H1 (cell line): ENCODE measurements around the gene MYL3. TPM values are rescaled to one million over a fixed set of nuclear protein-coding genes. Genes with fewer than 3 reads are reported as not detected.

Experiments
- CTCF ChIA-PET: fragments of 300-600 bp; sonication (Branson Sonifier 250); formaldehyde crosslinking; loops from one replicate; lab custom pipeline; 2021; ENCODE audit not compliant: partially characterized antibody; lab: Charles Lee
- POLR2A ChIA-PET: fragments of 300-600 bp; sonication (Branson Sonifier 250); formaldehyde crosslinking; loops from one replicate; lab custom pipeline; 2021; ENCODE audit warnings: inconsistent platforms; ENCODE audit not compliant: partially characterized antibody; lab: Charles Lee
- DNase-seq, 2 experiments: peaks; one replicate each; pipeline versions ENCODE4 v3.0.0 to v3.0.0-alpha.2; 2010 to 2022; ENCODE audit warnings: low spot score in 2 of 2, low read depth in 1 of 2, mixed read lengths in 1 of 2
- FAIRE-seq: peaks from 2 replicates; lab custom pipeline; 2011; peaks lifted over from hg19 to GRCh38; lab: Jason Lieb, UNC
- H2AFZ ChIP-seq: 2 replicates; pipeline ENCODE4 v1.8.1; 2012; ENCODE audit warnings: low read length, inconsistent platforms
- H2AK5ac ChIP-seq: 2 replicates; pipeline ENCODE4 v1.6.1; 2013; ENCODE audit warnings: low read depth, low read length
- H2BK120ac ChIP-seq: replicated peaks from 2 replicates; pipeline ENCODE3; 2013; ENCODE audit warnings: low read depth, low read length, inconsistent platforms
- H2BK12ac ChIP-seq: 2 replicates; pipeline ENCODE4 v1.6.1; 2013; ENCODE audit warnings: low read depth, low read length
- H2BK15ac ChIP-seq: 2 replicates; pipeline ENCODE4 v1.6.1; 2013; ENCODE audit warnings: low read length
- H2BK20ac ChIP-seq: 2 replicates; pipeline ENCODE4 v1.6.1; 2013; ENCODE audit warnings: low read length
- H2BK5ac ChIP-seq: 2 replicates; pipeline ENCODE4 v1.6.1; 2013; ENCODE audit warnings: low read depth, low read length
- H3K14ac ChIP-seq: 2 replicates; pipeline ENCODE4 v1.6.1; 2013; ENCODE audit warnings: inconsistent platforms; ENCODE audit not compliant: insufficient read length
- H3K18ac ChIP-seq: 2 replicates; pipeline ENCODE4 v1.6.1; 2013; ENCODE audit warnings: low read length; ENCODE audit errors: extremely low read depth
- H3K23ac ChIP-seq: 2 replicates; pipeline ENCODE4 v1.6.1; 2013; ENCODE audit warnings: inconsistent platforms; ENCODE audit not compliant: insufficient read length
- H3K23me2 ChIP-seq: 2 replicates; pipeline ENCODE4 v1.6.1; 2013; ENCODE audit warnings: low read depth, low read length
- H3K27ac ChIP-seq: 2 replicates; pipeline ENCODE4 v1.6.1; 2011; ENCODE audit warnings: low read depth, low read length, inconsistent platforms
- H3K27me3 ChIP-seq, 4 experiments: replicated peaks in 1 of 4; 1 replicate in 1 of 4; 2 replicates in 3 of 4; pipeline versions ENCODE4 v1.6.1 to v1.8.1; 2011 to 2013; ENCODE audit warnings: low read length in 3 of 4, mild to moderate bottlenecking in 3 of 4, inconsistent platforms in 2 of 4, mixed read lengths in 2 of 4, moderate library complexity in 1 of 4; ENCODE audit not compliant: control insufficient read depth in 3 of 4, insufficient read depth in 3 of 4; ENCODE audit errors: extremely low read depth in 1 of 4
- H3K36me3 ChIP-seq, 4 experiments: 2 replicates each; pipeline versions ENCODE4 v1.6.1 to v1.8.1; 2011 to 2013; ENCODE audit warnings: mild to moderate bottlenecking in 4 of 4, low read length in 3 of 4, moderate library complexity in 2 of 4, control low read depth in 1 of 4, inconsistent platforms in 1 of 4; ENCODE audit not compliant: insufficient read depth in 4 of 4, control insufficient read depth in 2 of 4
- H3K4ac ChIP-seq: replicated peaks from 2 replicates; pipeline ENCODE3; 2013; ENCODE audit warnings: low read length, low read depth, mixed read lengths, inconsistent platforms; ENCODE audit not compliant: insufficient read length
- H3K4me1 ChIP-seq, 4 experiments: replicated peaks in 1 of 4; 1 replicate in 1 of 4; 2 replicates in 3 of 4; pipeline versions ENCODE4 v1.6.1 to v1.8.1; 2011 to 2013; ENCODE audit warnings: low read length in 3 of 4, inconsistent platforms in 2 of 4, mixed read lengths in 1 of 4; ENCODE audit not compliant: insufficient read depth in 4 of 4, control insufficient read depth in 3 of 4
- H3K4me2 ChIP-seq, 2 experiments: 2 replicates each; pipeline versions ENCODE4 v1.6.1 to v1.8.1; 2011 to 2013; ENCODE audit warnings: low read depth in 2 of 2, low read length in 2 of 2, control low read depth in 1 of 2, inconsistent platforms in 1 of 2, mild to moderate bottlenecking in 1 of 2; ENCODE audit not compliant: insufficient read depth in 1 of 2
- H3K4me3 ChIP-seq, 4 experiments: fragments of 200-600, 300-600 bp in 1 of 4; sonication (generic), shearing (Covaris generic), sonication (Bioruptor Twin) in 1 of 4; 2 replicates each; pipeline versions ENCODE4 v1.5.1 to v1.8.1; 2011 to 2016; ENCODE audit warnings: low read length in 4 of 4, low read depth in 3 of 4, control low read depth in 2 of 4, inconsistent platforms in 2 of 4, mild to moderate bottlenecking in 2 of 4, mixed read lengths in 1 of 4, moderate library complexity in 1 of 4; ENCODE audit not compliant: insufficient read depth in 2 of 4; ENCODE audit errors: extremely low read depth in 1 of 4
- H3K56ac ChIP-seq: replicated peaks from 2 replicates; pipeline ENCODE3; 2013; ENCODE audit warnings: low read depth, mild to moderate bottlenecking, mixed read lengths, low read length, inconsistent platforms; ENCODE audit not compliant: insufficient read length
- H3K79me1 ChIP-seq: 2 replicates; pipeline ENCODE4 v1.6.1; 2013; ENCODE audit warnings: low read depth, low read length, control low read depth
- H3K79me2 ChIP-seq, 2 experiments: 2 replicates each; pipeline versions ENCODE4 v1.6.1 to v1.8.1; 2012 to 2013; ENCODE audit warnings: low read length in 2 of 2, mild to moderate bottlenecking in 2 of 2, inconsistent platforms in 1 of 2; ENCODE audit not compliant: insufficient read depth in 2 of 2, control insufficient read depth in 1 of 2
- H3K9ac ChIP-seq, 4 experiments: replicated peaks in 1 of 4; 1 replicate in 1 of 4; 2 replicates in 3 of 4; pipeline versions ENCODE4 v1.6.1 to v1.8.1; 2011 to 2013; ENCODE audit warnings: low read depth in 3 of 4, low read length in 3 of 4, control low read depth in 2 of 4, mild to moderate bottlenecking in 2 of 4, moderate library complexity in 2 of 4, inconsistent platforms in 1 of 4; ENCODE audit errors: extremely low read depth in 1 of 4
- H3K9me3 ChIP-seq, 2 experiments: 2 replicates each; pipeline versions ENCODE4 v1.6.1 to v1.8.1; 2012 to 2013; ENCODE audit warnings: mild to moderate bottlenecking in 2 of 2, moderate library complexity in 2 of 2, control low read depth in 1 of 2, inconsistent platforms in 1 of 2, low read depth in 1 of 2, low read length in 1 of 2, mixed read lengths in 1 of 2; ENCODE audit not compliant: insufficient read depth in 2 of 2
- H4K20me1 ChIP-seq, 2 experiments: replicated peaks in 1 of 2; 2 replicates each; pipeline versions ENCODE3 to v1.8.1; 2011 to 2013; ENCODE audit warnings: inconsistent platforms in 2 of 2, low read length in 2 of 2, mild to moderate bottlenecking in 1 of 2; ENCODE audit not compliant: insufficient read depth in 2 of 2, control insufficient read depth in 1 of 2
- H4K5ac ChIP-seq: 2 replicates; pipeline ENCODE4 v1.6.1; 2013; ENCODE audit warnings: low read length, low read depth, mixed read lengths, inconsistent platforms; ENCODE audit not compliant: insufficient read length
- H4K8ac ChIP-seq: 2 replicates; pipeline ENCODE4 v1.8.0; 2013; ENCODE audit warnings: mild to moderate bottlenecking, moderate library complexity, low read length, inconsistent platforms; ENCODE audit not compliant: insufficient read depth; ENCODE audit errors: extremely low read depth
- H4K91ac ChIP-seq: replicated peaks from 2 replicates; pipeline ENCODE3; 2013; ENCODE audit warnings: low read length, mixed read lengths, inconsistent platforms; ENCODE audit not compliant: insufficient read length
- CHD1 ChIP-seq: IDR thresholded peaks from 2 replicates; pipeline ENCODE4 v1.6.1; 2012; ENCODE audit warnings: low read depth, low read length, improper control_type of control experiment
- CTBP2 ChIP-seq: IDR thresholded peaks from 2 replicates; pipeline ENCODE4 v1.7.0; 2011; ENCODE audit warnings: borderline replicate concordance, mild to moderate bottlenecking, moderate library complexity, mixed read lengths, low read length; ENCODE audit not compliant: insufficient read depth, insufficient read length
- EGR1 ChIP-seq: IDR thresholded peaks from 2 replicates; pipeline ENCODE4 v1.6.1; 2011; ENCODE audit warnings: low read depth, low read length, borderline replicate concordance
- GABPA ChIP-seq: IDR thresholded peaks from 2 replicates; pipeline ENCODE4 v1.6.1; 2011; ENCODE audit warnings: mild to moderate bottlenecking, low read length, moderate library complexity, borderline replicate concordance; ENCODE audit not compliant: insufficient read depth
- HDAC6 ChIP-seq: IDR thresholded peaks from one replicate; pipeline ENCODE4 v1.7.1; 2012; ENCODE audit warnings: low read depth, mild to moderate bottlenecking, inconsistent platforms, low read length, moderate library complexity
- KDM4A ChIP-seq: IDR thresholded peaks from one replicate; pipeline ENCODE4 v1.7.1; 2012; ENCODE audit warnings: low read depth, mild to moderate bottlenecking, moderate library complexity, low read length, inconsistent platforms; ENCODE audit not compliant: severe bottlenecking
- KDM5A ChIP-seq: fragments of 200-600 bp; IDR thresholded peaks from 2 replicates; pipeline ENCODE4 v1.7.1; 2012; ENCODE audit warnings: mild to moderate bottlenecking, low read length, inconsistent platforms, mixed read lengths
- MAFK ChIP-seq: IDR thresholded peaks from 2 replicates; pipeline ENCODE4 v1.6.1; 2012; ENCODE audit warnings: low read depth, mild to moderate bottlenecking, improper control_type of control experiment, low read length
- POLR2AphosphoS5 ChIP-seq: IDR thresholded peaks from 2 replicates; pipeline ENCODE4 v1.6.1; 2011; ENCODE audit warnings: low read depth, low read length
- RBBP5 ChIP-seq: IDR thresholded peaks from 2 replicates; pipeline ENCODE4 v1.7.1; 2012; ENCODE audit warnings: low read depth, mild to moderate bottlenecking, inconsistent platforms, low read length, moderate library complexity, borderline replicate concordance
- SIRT6 ChIP-seq: IDR thresholded peaks from one replicate; pipeline ENCODE4 v1.7.1; 2012; ENCODE audit warnings: low read length, inconsistent platforms
- SP1 ChIP-seq: IDR thresholded peaks from 2 replicates; pipeline ENCODE4 v1.6.1; 2011; ENCODE audit warnings: low read depth, low read length
- SP4 ChIP-seq: IDR thresholded peaks from 2 replicates; pipeline ENCODE4 v1.6.1; 2012; ENCODE audit warnings: low read length, inconsistent platforms
- WGBS, 2 experiments: shearing (Covaris generic) in 1 of 2; methylation state at CpG; one replicate each; pipeline versions ENCODE4 v1.1.6 to v1.1.7; 2013 to 2015; ENCODE audit warnings: low lambda C conversion rate in 2 of 2, mixed read lengths in 2 of 2, inconsistent platforms in 1 of 2, low coverage in 1 of 2, missing lambda C conversion rate in 1 of 2; ENCODE audit not compliant: insufficient replicate concordance in 2 of 2, insufficient coverage in 1 of 2, insufficient read length in 1 of 2; ENCODE audit errors: extremely low coverage in 1 of 2, missing lambda C conversion rate in 1 of 2; 5-methylcytosine and 5-hydroxymethylcytosine counted together
- polyA plus RNA-seq, 7 experiments: library from polyadenylated mRNA; depleted of rRNA in 3 of 7; stranded (reverse) in 5 of 7; unstranded in 2 of 7; fragments of >200 nt in 5 of 7; fragments of 200-250 nt in 2 of 7; gene quantifications; 1 replicate in 5 of 7; 2 replicates in 1 of 7; 4 replicates in 1 of 7; pipeline versions ENCODE4 v1.2.1 to v1.2.3, GENCODE V29; 2011 to 2013; ENCODE audit warnings: missing spikeins in 2 of 7, mixed read lengths in 2 of 7
- total RNA-seq: library from RNA; stranded (reverse); fragmentation: NEBNext Ultra II Directional; extraction: Animal tissue kit (Norgen Biotek cat#: 25700); gene quantifications from 2 replicates; pipeline ENCODE4 v1.2.1, GENCODE V29; 2021

Gene MYL3
- total and polyA plus RNA-seq, 2 of the 8 experiments (the other 6 are each of a cell fraction or from before 2014, with no cell fraction given) = 0.06 TPM; not detected in 1

DNA sequence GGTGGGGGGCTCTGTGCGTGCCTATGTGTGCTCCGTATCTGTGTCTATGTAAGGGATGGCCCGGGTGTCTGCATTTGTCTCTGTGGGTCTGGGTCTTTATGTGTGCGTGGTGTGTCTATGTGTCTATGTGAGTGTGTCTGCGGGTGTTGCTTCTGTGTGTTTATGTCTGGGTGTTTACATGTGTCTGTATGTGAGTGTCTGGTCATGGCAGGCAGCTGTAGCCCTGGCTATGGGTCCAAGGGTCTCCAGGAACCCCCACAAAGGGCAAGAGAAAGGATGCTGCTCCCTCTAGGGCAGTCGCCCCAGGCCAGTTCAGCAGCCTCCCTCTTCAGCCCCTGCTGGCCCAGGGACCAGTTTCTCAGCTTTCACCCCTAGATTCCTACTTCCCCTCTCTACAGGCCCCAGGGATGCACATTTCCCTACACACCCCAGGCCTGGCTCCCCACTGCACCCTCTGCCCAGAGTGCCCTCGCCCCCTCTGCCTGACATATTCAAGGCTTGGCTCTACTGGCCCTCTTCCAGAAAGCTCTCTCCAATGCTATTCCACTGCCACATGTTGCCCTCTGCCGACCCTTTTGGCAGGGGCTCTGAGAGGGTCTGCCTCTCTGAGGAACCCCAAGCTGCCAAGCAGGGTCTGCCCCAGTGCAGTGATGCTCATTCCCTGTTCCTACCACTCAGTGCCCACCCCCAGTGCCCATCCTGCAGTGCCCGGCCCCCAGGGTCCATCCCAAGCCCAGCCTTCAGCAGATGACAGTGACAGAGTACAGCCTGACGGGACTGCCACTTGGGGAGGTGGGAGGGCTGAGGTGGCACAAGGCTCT is 1.0 kb upstream of the MYL3 start:
- Histone ChIP-seq H3K27me3 (peaks cover 0 to 3% (median under 1%) of the 10 kb centered on the region in 4 experiments; a peak in 3 of 7 replicates), H2AFZ (no peak overlapping the region), H2AK5ac (no peak overlapping the region), H3K36me3 (no peaks in the 10 kb centered on the region), H3K23me2 (no peaks in the 10 kb centered on the region), H3K79me1 (no peaks in the 10 kb centered on the region), H3K27ac (no peak overlapping the region), H3K18ac (no peak overlapping the region), H3K79me2 (no peaks in the 10 kb centered on the region), H3K4me2 (no peak overlapping the region), H3K9me3 (no peaks in the 10 kb centered on the region), H3K9ac (no peak overlapping the region), H3K4me3 (no peak overlapping the region), H3K23ac (no peak overlapping the region), H4K5ac (no peak overlapping the region), H4K8ac (peak overlapping the region; percentile 0; the same call in 1 of the 2 replicates), H2BK5ac (no peak overlapping the region), H2BK20ac (no peak overlapping the region), H3K14ac (no peak overlapping the region), H2BK120ac (no peak overlapping the region), H4K91ac (no peak overlapping the region), H2BK12ac (no peak overlapping the region), H4K20me1 (no peaks in the 10 kb centered on the region), H3K56ac (no peak overlapping the region), H3K4ac (no peak overlapping the region), H2BK15ac (no peak overlapping the region), H3K4me1 (no peaks in the 10 kb centered on the region; a peak in 2 of 7 replicates)
- DNase-seq (no peak), FAIRE-seq (no peak)
- CTCF ChIA-PET = interaction anchor here (1.1 to 3.4 kb wide), 7 partner anchors 12 to 45 kb away, joined by 3 to 17 read pairs (median 7); partner anchors contain the start of gene PTH1R
- WGBS, 2 experiments = 90% methylated on average over 10 of the region's 10 CpGs; no CpG with 5 or more reads in 1 of the 2 experiments
- POLR2A ChIA-PET = interaction anchor here (0.8 kb wide), 1 partner anchor 42 kb away, joined by 3 read pairs; no protein-coding TSS in a partner anchor
- no peak for TF ChIP-seq HDAC6
- TF ChIP-seq MAFK = no peak
- TF ChIP-seq CTBP2 = no peak
- no peak for TF ChIP-seq SP4
- no peak for TF ChIP-seq SP1
- no peak for TF ChIP-seq KDM5A
- TF ChIP-seq EGR1 = no peak
- TF ChIP-seq RBBP5 = no peak
- no peak for TF ChIP-seq POLR2AphosphoS5
- TF ChIP-seq GABPA = no peak
- TF ChIP-seq SIRT6 = no peak
- no peak for TF ChIP-seq KDM4A
- TF ChIP-seq CHD1 = no peak
